Measurements from ENCODE around the gene MFN2. TPM values are rescaled to one million over a fixed set of nuclear protein-coding genes. Genes with fewer than 3 reads are reported as not detected.

The MFN2 gene
- polyA plus RNA-seq, 12 donors, result 54.4 to 78.5 (median 64.4) TPM; not detected in 1

GRCh38 chr1:11955221-11955620 lies 25.0 kb upstream of the MFN2 start:
- DNase-seq, result no peak

- DNase-seq, result no peak
Observed at GRCh38 chr1:11957398-11957797, 22.8 kb upstream of the MFN2 start.

GRCh38 chr1:11957897-11958296 lies 22.3 kb upstream of the MFN2 start:
- no peak for DNase-seq

GRCh38 chr1:11960276-11960675 lies 20.0 kb upstream of the MFN2 start:
- no peak for DNase-seq

- no peak for DNase-seq
Observed at GRCh38 chr1:11960715-11961114, 19.5 kb upstream of the MFN2 start.

- DNase-seq, result no peak
Observed at GRCh38 chr1:11961230-11961629, 19.0 kb upstream of the MFN2 start.

GRCh38 chr1:11963622-11964021 lies 16.6 kb upstream of the MFN2 start:
- no peak for DNase-seq

- DNase-seq, result no peak
Observed at GRCh38 chr1:11964656-11965055, 15.6 kb upstream of the MFN2 start.

- DNase-seq, result no peak
Observed at GRCh38 chr1:11967028-11967547, 13.2 kb upstream of the MFN2 start.

GRCh38 chr1:11970441-11971185 lies 9.6 kb upstream of the MFN2 start:
- DNase-seq, result no peak

GRCh38 chr1:11977625-11978024 lies 2.6 kb upstream of the MFN2 start:
- no peak for DNase-seq

- DNase-seq, result no peak
Observed at GRCh38 chr1:11978301-11978700, 1.9 kb upstream of the MFN2 start.

GRCh38 chr1:11979028-11979850 lies 1.0 kb upstream of the MFN2 start:
- DNase-seq, result no peak

GRCh38 chr1:11980676-11980972 lies 380 bp downstream of the MFN2 start:
- no peak for DNase-seq

GRCh38 chr1:11981378-11982009 lies 1.2 kb downstream of the MFN2 start:
- no peak for DNase-seq

- DNase-seq, result no peak
Observed at GRCh38 chr1:11982010-11982392, 1.8 kb downstream of the MFN2 start.

- DNase-seq, result no peak
Observed at GRCh38 chr1:11984121-11984520, 3.9 kb downstream of the MFN2 start.

GRCh38 chr1:11984576-11984975 lies 4.3 kb downstream of the MFN2 start:
- DNase-seq, result no peak

GRCh38 chr1:11985171-11985570 lies 4.9 kb downstream of the MFN2 start:
- no peak for DNase-seq

GRCh38 chr1:11985851-11986250 lies 5.6 kb downstream of the MFN2 start:
- DNase-seq, result no peak

GRCh38 chr1:11989669-11990068 lies 9.4 kb downstream of the MFN2 start:
- DNase-seq, result no peak

- DNase-seq, result no peak
Observed at GRCh38 chr1:11990303-11991032, 10.2 kb downstream of the MFN2 start.
